Myocyte (in vitro differentiated cells): ENCODE data around the gene MTF1. TPM values are rescaled to one million over a fixed set of nuclear protein-coding genes. Genes with fewer than 3 reads are reported as not detected.
"Not testable (repeated sequence)": the region's sequence is repeated elsewhere in the genome, so short reads cannot be mapped to it uniquely, and the experiment has no call there.

Experiments
- DNase-seq: peaks from one replicate; pipeline ENCODE4 v3.0.0-alpha.2; 2012; ENCODE audit warnings: low read depth
- total RNA-seq: library from RNA; depleted of rRNA; stranded (reverse); fragments of >200 nt; gene quantifications from 2 replicates; pipeline ENCODE4 v1.2.3, GENCODE V29; 2014

Gene MTF1
- total RNA-seq, 1 donor from 2014 or later, result 2.1 TPM

DNA sequence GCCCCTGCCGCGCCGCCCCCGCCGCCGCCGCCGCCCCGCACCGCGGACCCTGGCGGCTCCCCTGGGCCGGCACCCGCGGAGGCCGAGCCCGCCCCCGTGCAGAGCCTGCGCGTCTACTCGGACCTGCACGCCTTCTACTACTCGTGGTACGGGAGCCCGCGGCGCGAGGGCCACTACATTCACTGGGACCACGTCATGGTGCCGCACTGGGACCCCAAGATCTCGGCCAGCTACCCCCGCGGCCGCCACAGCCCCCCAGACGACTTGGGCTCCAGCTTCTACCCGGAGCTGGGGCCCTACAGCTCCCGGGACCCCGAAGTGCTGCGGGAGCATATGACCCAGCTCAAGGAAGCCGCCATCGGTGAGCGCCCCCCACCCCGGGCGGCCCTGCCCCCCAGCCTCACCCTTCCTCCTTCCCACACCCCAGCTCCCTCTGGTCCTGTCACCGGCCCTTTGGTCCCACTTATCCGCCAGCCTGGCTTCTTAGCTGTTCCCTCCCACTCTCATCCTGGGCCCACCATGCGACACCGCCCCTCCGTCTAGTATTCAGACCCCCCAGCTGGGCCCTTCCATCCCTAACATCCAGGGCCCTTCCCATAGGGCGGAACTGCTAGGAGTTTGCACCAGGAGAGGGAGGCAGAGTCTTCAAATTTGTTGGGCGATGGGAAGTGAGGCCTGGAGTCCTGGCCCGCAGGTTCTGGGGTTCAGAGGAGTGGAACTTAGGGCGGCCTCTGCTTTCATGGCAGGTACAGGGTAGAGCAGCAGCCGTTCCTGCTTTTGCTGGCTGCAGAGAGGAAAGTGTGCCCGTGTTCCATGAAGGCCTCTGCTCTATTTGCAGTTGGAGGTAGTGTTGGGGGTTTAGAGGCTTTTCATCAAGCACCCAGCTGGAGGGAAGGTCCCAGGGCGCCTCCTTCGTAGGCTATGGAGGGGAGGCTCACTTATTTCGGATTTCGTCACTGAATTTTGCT lies 64.7 kb downstream of the MTF1 start:
- DNase-seq, result no peak

DNA sequence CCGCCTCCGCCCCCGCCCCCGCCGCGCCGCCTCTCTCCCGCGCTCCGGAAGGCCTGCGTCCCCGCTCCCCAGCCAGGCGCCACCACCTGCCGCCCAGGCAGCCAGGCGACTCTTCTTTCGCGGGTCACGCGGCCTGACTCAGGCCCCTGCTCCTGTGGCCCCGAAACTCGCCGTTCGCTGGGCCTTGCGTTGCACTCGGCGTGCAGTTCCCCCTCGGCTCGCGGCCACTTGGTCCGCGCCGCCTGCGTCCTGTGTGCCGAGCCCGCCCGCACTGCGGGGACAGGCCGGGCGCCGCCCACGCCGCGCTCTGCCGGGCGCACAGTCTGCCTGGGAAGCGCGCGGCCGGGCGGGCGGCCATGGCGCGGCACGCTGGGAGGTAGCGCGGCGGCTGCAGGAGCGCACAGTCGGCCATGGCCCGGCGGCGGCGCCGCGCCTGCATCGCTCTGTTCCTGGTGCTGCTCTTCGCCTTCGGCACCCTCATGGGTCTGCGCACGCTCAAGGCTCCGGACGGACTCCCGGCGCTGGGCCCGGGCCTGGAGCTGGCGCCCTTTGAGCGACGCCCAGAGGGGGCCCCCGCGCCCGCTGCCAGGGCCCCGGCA lies 65.5 kb downstream of the MTF1 start, which contains the start of gene MANEAL:
Gene MANEAL, plus strand, starts transcription at position 75 of the 599 bp plus-strand sequence. Its CDS starts 336 bp downstream, at position 411.
- peak; percentile 63 for DNase-seq

GRCh38 chr1:37792943-37793686 lies 66.3 kb downstream of the MTF1 start:
- no peak for DNase-seq

GRCh38 chr1:37782491-37782890 lies 76.9 kb downstream of the MTF1 start:
- no peak for DNase-seq

- no peak for DNase-seq
Observed at GRCh38 chr1:37778654-37779053, 80.7 kb downstream of the MTF1 start.

- DNase-seq, result no peak
Observed at GRCh38 chr1:37776946-37777516, 82.4 kb downstream of the MTF1 start.

GRCh38 chr1:37771440-37771839 lies 88.0 kb downstream of the MTF1 start:
- not testable (repeated sequence) for DNase-seq

GRCh38 chr1:37767488-37767887 lies 91.9 kb downstream of the MTF1 start:
- no peak for DNase-seq

DNA sequence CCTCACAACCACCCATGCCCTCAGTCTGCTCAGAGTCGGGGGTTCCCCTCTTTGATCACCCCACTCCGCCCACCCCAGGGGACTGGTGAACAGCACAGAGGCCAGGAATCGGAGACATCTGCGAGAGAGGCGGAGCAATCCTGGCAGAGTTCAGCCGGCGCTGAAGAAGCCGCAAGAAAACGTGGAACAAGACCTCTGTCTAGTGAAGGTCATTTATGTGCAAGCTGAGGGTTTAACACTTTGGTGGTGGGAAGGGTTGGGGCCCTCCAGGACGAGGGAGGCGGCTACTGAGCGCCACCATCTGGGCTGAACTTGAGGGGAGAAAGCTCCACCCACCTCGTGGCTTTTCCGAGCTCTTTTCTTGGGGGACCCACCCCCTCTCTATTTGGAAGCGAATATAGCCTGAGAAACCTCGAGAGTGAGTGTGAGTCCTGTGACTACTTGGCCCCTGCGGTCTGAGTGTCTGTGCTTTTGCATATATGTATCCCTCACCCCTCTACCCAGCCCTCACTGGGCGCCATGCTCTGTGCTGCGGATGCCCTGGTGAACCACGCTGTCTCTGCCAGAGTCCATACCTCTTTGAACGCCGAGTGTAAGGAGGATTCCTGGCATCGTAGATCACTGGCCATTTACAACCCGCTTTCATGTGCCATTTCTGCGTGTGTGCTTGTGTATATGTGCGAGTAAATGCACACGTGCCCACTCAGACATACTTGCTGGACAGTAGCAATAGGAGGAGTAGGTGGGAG lies 93.3 kb downstream of the MTF1 start:
- peak; percentile 3 for DNase-seq

- no peak for DNase-seq
Observed at GRCh38 chr1:37764888-37765441, 94.4 kb downstream of the MTF1 start, which contains the start of gene EPHA10. EPHA10 (minus strand) TSS chr1:37765120; CDS start chr1:37765066, 54 bp downstream.

GRCh38 chr1:37764414-37764825 lies 95.0 kb downstream of the MTF1 start:
- DNase-seq, result peak; percentile 29

- no peak for DNase-seq
Observed at GRCh38 chr1:37763791-37764413, 95.5 kb downstream of the MTF1 start.

DNA sequence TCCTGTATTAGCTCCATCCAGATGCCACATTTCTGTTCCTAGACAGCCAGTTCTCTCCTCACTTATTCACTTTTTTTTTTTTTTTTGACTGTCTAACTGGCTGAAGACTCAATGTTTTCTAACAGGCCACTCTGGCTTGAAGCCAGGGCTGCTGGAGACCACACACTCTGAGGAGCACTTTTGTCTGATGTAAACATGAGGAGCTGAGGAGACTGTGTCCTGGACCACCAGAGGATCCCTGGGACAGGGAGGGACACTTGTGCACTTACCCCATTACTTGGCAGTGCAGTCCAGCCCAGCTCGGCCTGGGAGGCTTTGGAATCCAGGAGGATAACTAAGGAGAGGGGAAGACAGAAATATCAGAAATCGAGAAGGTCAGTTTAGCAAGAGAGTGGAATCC lies 96.9 kb downstream of the MTF1 start:
- no peak for DNase-seq

- no peak for DNase-seq
Observed at GRCh38 chr1:37761416-37762095, 97.8 kb downstream of the MTF1 start.

Other genes starting within 250 kb of the MTF1 start
- gene RSPO1, start 224.7 kb downstream of the MTF1 start, total RNA-seq, result not detected in 2 replicates
- gene CDCA8, start 167.1 kb downstream of the MTF1 start, total RNA-seq, result 0.05 and 0.26 TPM in 2 replicates
- gene EPHA10, start 94.5 kb downstream of the MTF1 start, total RNA-seq, result not detected in 2 replicates
- gene MANEAL, start 65.7 kb downstream of the MTF1 start, total RNA-seq, result 10.6 and 10.8 TPM in 2 replicates
- gene C1orf122, start 51.8 kb downstream of the MTF1 start, total RNA-seq, result 113 and 140 TPM in 2 replicates
- gene YRDC, start 51.4 kb downstream of the MTF1 start, total RNA-seq, result 12.3 and 15.3 TPM in 2 replicates
- gene INPP5B, start 87.5 kb upstream of the MTF1 start, total RNA-seq, result 15.7 and 16.8 TPM in 2 replicates
- 43.2 and 50.2 TPM in 2 replicates for gene SF3A3, start 130.4 kb upstream of the MTF1 start, total RNA-seq
- 42.2 and 70.1 TPM in 2 replicates for gene FHL3, start 145.9 kb upstream of the MTF1 start, total RNA-seq
- gene UTP11, start 153.1 kb upstream of the MTF1 start, total RNA-seq, result 95.8 and 137 TPM in 2 replicates
- 0.21 and 0.52 TPM in 2 replicates for gene POU3F1, start 187.2 kb upstream of the MTF1 start, total RNA-seq